NCI-H1930 (cell line): Measurements from ENCODE around the gene IL3.

Experiments
- DNase-seq, 2 experiments: peaks; one replicate each; lab custom pipeline; 2025; lab: John Stamatoyannopoulos, UW

IL3 gene, protein sequence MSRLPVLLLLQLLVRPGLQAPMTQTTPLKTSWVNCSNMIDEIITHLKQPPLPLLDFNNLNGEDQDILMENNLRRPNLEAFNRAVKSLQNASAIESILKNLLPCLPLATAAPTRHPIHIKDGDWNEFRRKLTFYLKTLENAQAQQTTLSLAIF

DNA sequence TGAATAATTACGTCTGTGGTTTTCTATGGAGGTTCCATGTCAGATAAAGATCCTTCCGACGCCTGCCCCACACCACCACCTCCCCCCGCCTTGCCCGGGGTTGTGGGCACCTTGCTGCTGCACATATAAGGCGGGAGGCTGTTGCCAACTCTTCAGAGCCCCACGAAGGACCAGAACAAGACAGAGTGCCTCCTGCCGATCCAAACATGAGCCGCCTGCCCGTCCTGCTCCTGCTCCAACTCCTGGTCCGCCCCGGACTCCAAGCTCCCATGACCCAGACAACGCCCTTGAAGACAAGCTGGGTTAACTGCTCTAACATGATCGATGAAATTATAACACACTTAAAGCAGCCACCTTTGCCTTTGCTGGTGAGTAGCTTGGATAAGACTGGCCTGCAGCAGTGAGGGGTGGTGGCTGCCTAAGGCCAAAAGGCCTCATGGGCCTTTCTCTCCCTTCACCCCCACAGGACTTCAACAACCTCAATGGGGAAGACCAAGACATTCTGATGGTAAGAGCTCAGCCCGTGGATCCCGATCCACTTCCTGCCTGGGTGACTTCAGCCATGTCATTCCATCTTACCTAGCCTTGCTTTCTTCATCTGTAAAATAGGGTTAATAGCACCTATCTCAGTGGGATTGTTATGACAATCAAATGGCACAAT, at the start of gene IL3:
Gene IL3, plus strand, starts transcription at position 155 of the 661 bp plus-strand sequence. Its CDS starts 52 bp downstream, at position 207.
- no peak for DNase-seq

GRCh38 chr5:132010989-132011621, 49.4 kb upstream of the IL3 start:
- no peak for DNase-seq

GRCh38 chr5:132011622-132012343, 48.7 kb upstream of the IL3 start, which contains the start of gene ACSL6:
ACSL6 (minus strand) TSS chr5:132011658; CDS start chr5:132011553, 105 bp downstream.
- DNase-seq = peak in 1 of 2 experiments; percentile 16

DNA sequence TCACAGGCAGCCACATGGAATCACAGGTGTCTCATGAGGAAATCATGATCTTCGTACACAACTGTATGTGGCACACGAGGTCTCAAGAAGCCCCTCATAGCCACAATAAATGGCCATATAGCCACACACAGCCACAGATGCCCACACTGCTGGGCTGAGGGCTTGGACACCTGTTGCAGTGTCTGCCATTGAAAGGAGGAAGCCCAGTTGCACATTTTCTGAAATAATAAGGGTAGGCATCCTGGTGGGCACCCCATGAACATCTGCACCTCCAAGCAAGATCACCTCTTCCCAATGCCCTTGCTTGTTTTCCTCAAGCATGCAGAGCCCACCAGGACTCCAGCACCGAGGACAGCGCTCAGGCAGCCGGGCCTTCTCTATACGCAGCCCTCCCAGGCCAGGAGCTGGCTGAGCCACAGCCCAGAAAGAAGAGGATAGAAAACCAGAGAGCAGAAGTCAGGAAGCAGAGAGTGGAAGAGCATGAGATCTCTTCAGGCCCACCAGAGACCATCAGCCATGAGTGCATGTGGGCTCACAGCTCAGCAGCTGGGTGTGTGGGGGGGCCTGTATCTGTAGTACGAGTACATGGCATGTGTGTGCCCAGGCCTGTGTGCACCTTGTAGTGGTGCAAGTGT, 48.0 kb upstream of the IL3 start:
- no peak for DNase-seq

DNA sequence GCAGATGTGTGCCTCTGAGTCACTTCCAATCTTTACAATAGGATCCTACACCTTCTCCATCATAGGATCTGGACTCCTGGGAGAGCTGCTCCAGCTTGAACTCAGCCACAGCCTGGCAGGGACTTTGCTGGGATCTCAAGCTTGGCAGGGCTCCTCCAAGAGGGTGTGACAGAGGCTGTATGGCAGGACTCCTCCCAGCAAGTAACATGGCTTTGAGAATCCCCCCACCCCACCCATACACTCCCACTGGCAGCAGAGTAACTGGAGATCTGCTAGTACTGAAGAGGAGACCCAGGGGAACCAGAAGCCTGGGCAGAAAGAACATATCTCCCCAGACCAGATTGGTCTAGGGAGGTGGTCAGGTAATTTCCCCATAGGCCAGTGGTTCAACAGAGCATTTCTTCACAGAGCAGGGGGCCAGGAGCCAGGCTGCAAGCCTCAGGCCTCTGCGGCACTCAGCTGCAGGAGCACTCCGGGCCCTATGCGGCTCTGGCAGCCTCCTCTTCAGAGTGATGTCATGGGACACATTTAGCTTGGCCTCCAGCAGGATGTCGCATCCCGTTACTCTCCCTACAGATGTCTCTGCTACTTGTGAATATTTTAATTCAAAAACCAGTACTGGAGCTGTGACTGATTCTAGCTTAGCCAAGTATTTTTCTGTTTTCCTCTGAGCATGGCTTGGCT, 47.3 kb upstream of the IL3 start:
- DNase-seq = no peak

DNA sequence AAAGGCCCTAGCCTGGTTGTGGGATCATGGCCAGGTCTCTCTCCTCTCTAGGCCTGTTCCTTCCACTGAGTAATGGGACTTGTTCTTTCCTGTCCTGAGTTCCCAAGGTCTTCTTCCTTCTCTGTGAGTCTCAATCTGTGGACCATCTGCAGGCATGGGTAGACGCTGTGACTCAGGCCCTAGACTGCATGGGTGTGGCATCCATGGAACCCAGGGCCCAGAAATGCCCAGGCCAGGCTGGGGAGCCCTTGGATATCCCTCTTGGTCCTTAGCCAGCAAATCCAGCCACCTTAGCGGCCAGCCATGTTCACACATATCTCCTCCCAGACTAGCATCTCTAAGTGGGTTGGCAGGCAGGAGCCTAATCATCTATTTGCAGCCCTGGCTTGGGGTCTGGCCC, 46.7 kb upstream of the IL3 start:
- no peak for DNase-seq

GRCh38 chr5:132016721-132017250, 43.7 kb upstream of the IL3 start:
- DNase-seq = no peak

GRCh38 chr5:132017316-132017715, 43.1 kb upstream of the IL3 start:
- no peak for DNase-seq

GRCh38 chr5:132017738-132018625, 42.5 kb upstream of the IL3 start:
- no peak for DNase-seq

GRCh38 chr5:132019337-132019736, 41.1 kb upstream of the IL3 start:
- no peak for DNase-seq

GRCh38 chr5:132019857-132020555, 40.4 kb upstream of the IL3 start:
- no peak for DNase-seq

DNA sequence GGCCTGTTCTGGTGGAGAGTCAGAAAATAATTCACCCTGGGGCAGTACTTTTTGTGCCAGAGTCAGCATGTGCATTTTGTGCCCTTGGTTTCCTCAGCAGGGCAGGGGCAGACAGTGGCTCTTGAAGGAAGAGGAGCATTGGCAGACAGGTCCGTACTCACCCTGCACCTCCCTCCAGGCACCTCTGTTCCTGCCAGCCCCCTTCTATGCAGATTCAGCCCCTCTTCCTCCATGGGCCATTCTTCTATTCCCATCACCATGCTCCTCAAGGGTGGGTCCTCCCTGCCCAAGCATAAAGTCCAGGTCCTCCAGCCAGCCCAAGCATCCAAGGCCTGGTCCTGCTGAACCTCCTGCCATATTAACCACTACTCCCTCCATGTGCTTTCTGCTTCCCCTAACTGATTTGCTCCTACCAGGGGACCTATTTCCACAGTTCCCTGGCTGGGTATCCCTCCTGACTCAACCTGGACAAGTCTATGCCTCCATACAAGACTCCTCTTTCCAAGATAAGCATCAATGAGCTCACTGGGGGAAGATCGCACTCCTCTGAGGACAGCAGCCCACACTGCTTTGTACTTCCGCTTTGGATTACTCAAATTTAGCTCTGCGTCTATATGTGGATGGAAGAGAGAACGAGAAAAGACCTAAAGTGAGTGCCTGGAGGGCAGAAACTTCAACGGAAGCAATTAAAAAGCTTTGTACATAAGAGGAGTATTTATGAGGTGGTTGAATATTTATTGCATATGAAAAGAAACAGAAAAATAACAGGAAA, 39.7 kb upstream of the IL3 start:
- DNase-seq = no peak

GRCh38 chr5:132021654-132022053, 38.8 kb upstream of the IL3 start:
- no peak for DNase-seq

DNA sequence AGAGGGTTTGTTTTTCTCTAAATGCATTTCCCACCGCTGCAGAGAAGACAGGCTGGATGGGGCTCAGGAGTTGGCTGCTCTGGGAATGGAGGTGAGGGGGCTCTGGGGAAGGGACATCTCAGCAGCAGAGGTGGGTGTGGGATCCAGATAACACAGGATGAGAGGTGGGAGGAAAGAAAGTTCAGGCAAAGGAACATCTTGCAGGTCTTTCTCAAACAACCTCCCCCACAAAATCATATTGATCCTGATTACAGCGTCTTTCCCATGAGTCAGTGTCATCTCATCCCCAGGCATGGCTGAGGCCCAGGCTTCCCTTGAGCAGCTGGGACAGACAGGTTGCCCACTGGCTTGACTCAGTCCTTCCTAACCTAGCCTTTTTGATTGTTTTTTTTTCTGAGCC, 37.7 kb upstream of the IL3 start:
- DNase-seq = no peak

DNA sequence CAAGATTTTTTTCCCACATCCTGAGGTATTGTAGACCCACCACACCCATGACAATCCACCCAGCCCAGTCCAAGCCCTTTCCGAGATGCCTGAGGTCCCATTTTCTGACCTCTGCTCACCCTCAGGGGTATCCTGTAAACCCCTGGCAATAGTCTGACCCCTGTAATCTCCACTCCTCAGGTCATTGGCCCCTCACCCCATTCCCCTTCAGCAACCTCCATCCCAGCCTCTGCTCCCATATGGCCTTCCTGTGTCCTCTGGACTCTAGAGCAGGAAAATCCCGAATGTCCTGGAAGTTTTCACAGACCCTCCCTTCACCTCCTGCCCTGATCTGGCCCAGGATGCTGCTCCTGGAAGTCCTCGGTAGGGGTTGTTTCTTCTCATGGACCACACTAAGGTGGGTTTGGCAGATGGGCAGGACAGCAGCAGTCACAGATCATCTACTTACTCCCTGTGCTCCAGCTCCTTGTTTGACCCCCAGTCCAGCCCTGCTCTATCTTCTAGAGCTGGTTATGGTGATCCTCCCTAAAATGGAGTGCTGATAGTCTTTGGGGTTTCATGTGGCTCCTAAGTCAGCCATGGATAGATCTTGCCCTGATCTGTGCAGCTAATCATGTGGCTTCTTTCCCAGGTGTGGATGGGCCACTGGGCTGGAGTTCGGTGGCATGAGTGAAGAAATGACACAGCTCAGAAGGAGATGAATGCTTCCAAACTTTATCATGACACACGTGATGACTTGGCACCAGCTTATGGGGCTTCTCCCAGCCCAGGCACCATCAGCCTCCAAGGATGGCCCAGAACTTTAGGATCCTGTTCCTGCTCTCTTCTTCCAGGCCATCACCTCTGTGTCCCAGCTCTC, 37.0 kb upstream of the IL3 start:
- no peak for DNase-seq

DNA sequence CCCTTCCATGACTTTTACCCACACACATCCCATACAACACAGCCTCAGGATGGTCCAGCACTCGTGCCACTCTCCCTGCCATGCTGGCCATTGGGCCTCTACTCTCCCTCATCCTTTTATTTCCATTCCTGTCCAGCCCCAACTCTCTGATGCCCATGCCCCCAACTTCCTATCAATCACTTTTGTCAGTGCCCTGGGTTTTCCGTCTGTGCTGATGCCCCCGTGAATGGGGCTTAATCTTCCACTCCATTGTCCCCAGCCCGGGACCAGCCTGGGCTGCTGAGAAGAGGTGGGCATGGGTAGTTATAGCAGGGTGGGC, 36.4 kb upstream of the IL3 start:
- no peak for DNase-seq

GRCh38 chr5:132024789-132025402, 35.6 kb upstream of the IL3 start:
- DNase-seq = no peak
